HepG2 (cell line): Measurements from ENCODE around the gene CUL7. TPM values are rescaled to one million over a fixed set of nuclear protein-coding genes. Genes with fewer than 3 reads are reported as not detected.
"Not testable (repeated sequence)": the region's sequence is repeated elsewhere in the genome, so short reads cannot be mapped to it uniquely, and the experiment has no call there.

Source experiments
- ATAC-seq: fragments of 200-7000 bp; cut with Tn5 transposase; 3 replicates; pipeline ENCODE4 v1.9.1; 2020; ENCODE audit warnings: mild to moderate bottlenecking, moderate library complexity
- BruUV-seq: library from RNA; stranded (reverse); fragments of 400-500 nt; replicated peaks from 2 replicates; lab custom pipeline; 2021; lab: Mats Ljungman, UMichigan
- CTCF ChIA-PET: fragments of 300-600 bp; formaldehyde crosslinking; extraction: SDS; loops from one replicate; lab custom pipeline; 2021; ENCODE audit warnings: low total read pairs, inconsistent platforms, low intra/inter-chr PET ratio; lab: Yijun Ruan, JAX
- POLR2A ChIA-PET: fragments of 350-600 bp; sonication (Branson Sonifier 250); formaldehyde crosslinking; loops from one replicate; lab custom pipeline; 2020; ENCODE audit warnings: antibody characterized with exemption, inconsistent platforms; lab: Yijun Ruan, JAX
- DNase-seq: peaks from one replicate; pipeline ENCODE4 v3.0.0-alpha.2; 2015; ENCODE audit warnings: low spot score
- FAIRE-seq: peaks from 3 replicates; lab custom pipeline; 2011; peaks lifted over from hg19 to GRCh38; lab: Jason Lieb, UNC
- H2AFZ ChIP-seq: one replicate; pipeline ENCODE4 v1.6.1; 2011; ENCODE audit warnings: low read length, inconsistent platforms
- H3K27ac ChIP-seq: fragments of 300-600 bp; 3 replicates; pipeline ENCODE4 v1.8.0; 2011; ENCODE audit warnings: mixed run types, mild to moderate bottlenecking, mixed read lengths, low read length, inconsistent platforms; ENCODE audit not compliant: insufficient read depth; ENCODE audit errors: extremely low read length
- H3K27me3 ChIP-seq, 2 experiments: fragments of 200-600 bp in 1 of 2; 2 replicates in 1 of 2; 3 replicates in 1 of 2; pipeline versions ENCODE4 v1.6.0 to v1.8.0; 2011; ENCODE audit warnings: low read length in 2 of 2, mild to moderate bottlenecking in 2 of 2, moderate library complexity in 2 of 2, inconsistent platforms in 1 of 2; ENCODE audit not compliant: insufficient read depth in 2 of 2, control insufficient read depth in 1 of 2
- H3K36me3 ChIP-seq, 2 experiments: fragments of 200-600 bp in 1 of 2; replicated peaks in 1 of 2; 2 replicates in 1 of 2; 3 replicates in 1 of 2; pipeline versions ENCODE4 v1.5.1 to v1.8.0; 2011; ENCODE audit warnings: low read length in 2 of 2, inconsistent platforms in 1 of 2; ENCODE audit not compliant: insufficient read depth in 2 of 2, control insufficient read depth in 1 of 2
- H3K4me1 ChIP-seq: 2 replicates; pipeline ENCODE4 v1.5.1; 2012; ENCODE audit warnings: low read length, inconsistent platforms; ENCODE audit not compliant: insufficient read depth
- H3K4me2 ChIP-seq: 2 replicates; pipeline ENCODE4 v1.6.0; 2011; ENCODE audit warnings: low read depth, low read length, inconsistent platforms
- H3K4me3 ChIP-seq, 3 experiments: fragments of 200-600 bp in 1 of 3; sonication (generic), shearing (Covaris generic) in 1 of 3; replicated peaks in 1 of 3; 2 replicates each; pipeline ENCODE4 v1.5.1; 2011 to 2016; ENCODE audit warnings: low read length in 3 of 3, inconsistent platforms in 2 of 3, low read depth in 2 of 3, mild to moderate bottlenecking in 2 of 3, control low read depth in 1 of 3, mixed read lengths in 1 of 3; ENCODE audit not compliant: insufficient read depth in 1 of 3
- H3K79me2 ChIP-seq: one replicate; pipeline ENCODE4 v1.6.1; 2011; ENCODE audit warnings: low read length, inconsistent platforms; ENCODE audit not compliant: insufficient read depth
- H3K9ac ChIP-seq: 2 replicates; pipeline ENCODE4 v1.6.0; 2011; ENCODE audit warnings: mild to moderate bottlenecking, low read depth, low read length, inconsistent platforms; ENCODE audit not compliant: insufficient read depth
- H3K9me3 ChIP-seq: 2 replicates; pipeline ENCODE4 v1.5.1; 2012; ENCODE audit warnings: mild to moderate bottlenecking, low read length
- H4K20me1 ChIP-seq: 2 replicates; pipeline ENCODE4 v1.6.0; 2011; ENCODE audit warnings: inconsistent platforms, mild to moderate bottlenecking, low read length, moderate library complexity; ENCODE audit not compliant: insufficient read depth
- AGO2 ChIP-seq: fragments of 200-400 bp; formaldehyde crosslinking; optimal IDR thresholded peaks from 2 replicates; pipeline ENCODE3; 2017; ENCODE audit warnings: mild to moderate bottlenecking, low read depth, low read length, moderate library complexity
- FUBP1 ChIP-seq: sonication (generic); formaldehyde crosslinking; IDR thresholded peaks from 2 replicates; pipeline ENCODE4 v1.5.1; 2020; ENCODE audit warnings: missing genetic modification reagents, mild to moderate bottlenecking, borderline replicate concordance
- GABPA ChIP-seq, 2 experiments: IDR thresholded peaks; 2 replicates each; pipeline ENCODE4 v1.6.1; 2011 to 2016; ENCODE audit warnings: low read depth in 2 of 2, low read length in 1 of 2, missing biosample characterization in 1 of 2, missing genetic modification characterization in 1 of 2
- HNRNPK ChIP-seq: fragments of 200-400 bp; formaldehyde crosslinking; IDR thresholded peaks from 2 replicates; pipeline ENCODE4 v1.6.1; 2018; ENCODE audit warnings: low read length, low read depth, moderate library complexity, mild to moderate bottlenecking; ENCODE audit not compliant: poor library complexity, severe bottlenecking
- POLR2A ChIP-seq, 2 experiments: IDR thresholded peaks; 2 replicates each; pipeline ENCODE4 v1.6.1; 2011; ENCODE audit warnings: low read depth in 2 of 2, low read length in 2 of 2, mild to moderate bottlenecking in 1 of 2, moderate library complexity in 1 of 2; ENCODE audit not compliant: insufficient read depth in 1 of 2
- POLR2G ChIP-seq: fragments of 200-400 bp; formaldehyde crosslinking; IDR thresholded peaks from 2 replicates; pipeline ENCODE4 v1.6.1; 2018; ENCODE audit warnings: mild to moderate bottlenecking, low read depth, low read length, moderate library complexity
- RBFOX2 ChIP-seq: fragments of 200-400 bp; formaldehyde crosslinking; IDR thresholded peaks from 2 replicates; pipeline ENCODE4 v1.6.1; 2017; ENCODE audit warnings: low read depth, mild to moderate bottlenecking, low read length
- ZFYVE20 ChIP-seq: sonication (generic); formaldehyde crosslinking; IDR thresholded peaks from 2 replicates; pipeline ENCODE4 v1.8.0; 2023; ENCODE audit warnings: low read depth, mild to moderate bottlenecking, moderate library complexity, missing genetic modification reagents, borderline replicate concordance
- ZNF891 ChIP-seq: sonication (generic); formaldehyde crosslinking; IDR thresholded peaks from 2 replicates; pipeline ENCODE4 v1.5.0; 2020; ENCODE audit warnings: mild to moderate bottlenecking, missing genetic modification reagents
- WGBS: methylation state at CpG from one replicate; pipeline ENCODE4 v1.1.6; 2017; ENCODE audit warnings: low lambda C conversion rate; 5-methylcytosine and 5-hydroxymethylcytosine counted together
- in situ Hi-C: cut with HindIII; loops from 2 replicates; pipeline ENCODE4 v1.10.0; 2017; ENCODE audit warnings: low pct_unique_long_range_greater_than_20kb; ENCODE audit not compliant: extremely low pct_ligation_motif_present
- intact Hi-C: fragments of 100-400 bp; cut with micrococcal nuclease; formaldehyde crosslinking; loops from one replicate; pipeline ENCODE4 v1.10.0; 2022; ENCODE audit not compliant: unreplicated experiment
- polyA plus RNA-seq, 8 experiments: library from polyadenylated mRNA; depleted of rRNA in 3 of 8; stranded (reverse) in 7 of 8; unstranded in 1 of 8; fragments of >200 nt; fragmentation: Illumina TruSeq in 4 of 8; extraction: Trizol in 4 of 8; gene quantifications; 2 replicates each; pipeline versions ENCODE4 v1.2.1 to v1.2.3, GENCODE V29; 2011 to 2016; ENCODE audit warnings: low read depth in 4 of 8, missing spikeins in 1 of 8, mixed read lengths in 1 of 8; ENCODE audit not compliant: insufficient read depth in 1 of 8
- total RNA-seq, 5 experiments: library from RNA; depleted of rRNA; stranded (reverse); fragments of >200 nt; fragmentation: Illumina TruSeq; extraction: Trizol; gene quantifications; 2 replicates each; pipeline ENCODE4 v1.2.3, GENCODE V29; 2016; ENCODE audit warnings: low read depth in 1 of 5

CUL7 gene
- total and polyA plus RNA-seq, 2 of the 13 experiments (the other 11 are each of a cell fraction or from before 2014, with no cell fraction given) = 32.0 to 60.7 TPM

GRCh38 chr6:43041475-43041874 is 12.2 kb downstream of the CUL7 start:
- intact Hi-C loops, H3K9me3 ChIP-seq, H2AFZ ChIP-seq, H3K4me1 ChIP-seq, ATAC-seq, H3K27ac ChIP-seq, CTCF ChIA-PET, H3K4me2 ChIP-seq, H4K20me1 ChIP-seq, BruUV-seq, H3K27me3 ChIP-seq, H3K4me3 ChIP-seq, in situ Hi-C loops, H3K9ac ChIP-seq, H3K79me2 ChIP-seq, DNase-seq, FAIRE-seq: not testable (repeated sequence)
- POLR2A ChIA-PET = interaction anchor here (1.4 kb wide), 1 partner anchor 12 kb away, joined by 4 read pairs; the partner anchor contains the start of gene CUL7
- WGBS = 97% methylated on average over 8 of the region's 8 CpGs
- TF ChIP-seq HNRNPK = peak; percentile 15
- peaks cover 53 to 82% of the 10 kb centered on the region in 2 experiments for H3K36me3 ChIP-seq

- intact Hi-C loops = no loop called here
- ATAC-seq = no peak
- no peak for DNase-seq
- no peak overlapping the region for H3K9ac ChIP-seq
- H3K36me3 ChIP-seq = peaks cover 46 to 74% of the 10 kb centered on the region in 2 experiments
- no TSS peak for BruUV-seq
- POLR2A ChIA-PET = interaction anchor here (0.6 to 1.4 kb wide), 2 partner anchors 13 to 136 kb away, joined by 3 to 4 read pairs; partner anchors contain the start of gene CUL7
- no peaks in the 10 kb centered on the region for H3K27me3 ChIP-seq
- no peak for FAIRE-seq
- H3K27ac ChIP-seq = no peak overlapping the region
- WGBS = 98% methylated on average over 18 of the region's 18 CpGs
- H2AFZ ChIP-seq = no peak overlapping the region
- CTCF ChIA-PET = no interaction called here
- in situ Hi-C loops = no loop called here
- no peak for TF ChIP-seq FUBP1 (CRISPR knock-in tag)
- no peak for TF ChIP-seq ZNF891 (CRISPR knock-in tag)
- TF ChIP-seq AGO2 = peak; percentile 88
- TF ChIP-seq RBFOX2 = peak; percentile 67
- TF ChIP-seq ZFYVE20 (CRISPR knock-in tag) = no peak
- TF ChIP-seq POLR2A (IDR thresholded peaks at IDR 0.05; ENCODE audit: insufficient read depth in 1 of 2, low read depth in 2 of 2, low read length in 2 of 2) = 0 out of 4 replicates have a peak, but pooled peaks have one; percentile 0 to 13
- peak; percentile 47 for TF ChIP-seq POLR2G
- TF ChIP-seq GABPA (IDR thresholded peaks at IDR 0.05; ENCODE audit: low read depth, low read length) = no peak
- TF ChIP-seq GABPA (CRISPR knock-in tag; IDR thresholded peaks at IDR 0.05; ENCODE audit: low read depth) = no peak
- H3K4me1 ChIP-seq = peaks cover 4% of the 10 kb centered on the region
- no peak overlapping the region for H3K4me3 ChIP-seq
- no peaks in the 10 kb centered on the region for H3K79me2 ChIP-seq
- no peaks in the 10 kb centered on the region for H3K9me3 ChIP-seq
- peaks cover under 1% of the 10 kb centered on the region; the same call in 1 of the 2 replicates for H4K20me1 ChIP-seq
- H3K4me2 ChIP-seq = no peak overlapping the region
These were observed 13.0 kb downstream of the CUL7 start for GRCh38 chr6:43040542-43041257.
